OCI-LY7 (cell line): ENCODE results near the gene ORC3. TPM values are rescaled to one million over a fixed set of nuclear protein-coding genes. Genes with fewer than 3 reads are reported as not detected.
"Not testable (repeated sequence)": the region's sequence is repeated elsewhere in the genome, so short reads cannot be mapped to it uniquely, and the experiment has no call there.

Experiments used
- BruUV-seq: library from RNA; stranded (reverse); fragments of 400-500 nt; replicated peaks from 2 replicates; lab custom pipeline; 2021; lab: Mats Ljungman, UMichigan
- CTCF ChIA-PET: fragments of 300-600 bp; sonication (Branson Sonifier 250); formaldehyde crosslinking; loops from one replicate; lab custom pipeline; 2022; ENCODE audit warnings: antibody characterized with exemption; ENCODE audit not compliant: unreplicated experiment; lab: Charles Lee
- POLR2A ChIA-PET: fragments of 300-600 bp; sonication (Branson Sonifier 250); formaldehyde crosslinking; loops from one replicate; lab custom pipeline; 2022; ENCODE audit warnings: antibody characterized with exemption; lab: Charles Lee
- DNase-seq: peaks from one replicate; pipeline ENCODE4 v3.0.0-alpha.2; 2015; ENCODE audit warnings: low spot score
- H2AFZ ChIP-seq: fragments of 200-600 bp; sonication (generic), shearing (Covaris generic); 2 replicates; pipeline ENCODE4 v1.6.1; 2014; ENCODE audit warnings: mild to moderate bottlenecking, antibody characterized with exemption, low read length, moderate library complexity
- H3K27ac ChIP-seq: fragments of 200-600 bp; sonication (generic); 2 replicates; pipeline ENCODE4 v1.5.1; 2014; ENCODE audit warnings: mixed run types, low read depth, mild to moderate bottlenecking, moderate library complexity, low read length, inconsistent platforms; ENCODE audit not compliant: poor library complexity, severe bottlenecking
- H3K36me3 ChIP-seq: fragments of 200-600 bp; sonication (generic); 2 replicates; pipeline ENCODE4 v1.6.1; 2014; ENCODE audit warnings: mild to moderate bottlenecking, antibody characterized with exemption, low read length, moderate library complexity, mixed read lengths; ENCODE audit not compliant: insufficient read depth
- H3K4me1 ChIP-seq: fragments of 200-600 bp; sonication (generic); 2 replicates; pipeline ENCODE4 v1.5.1; 2014; ENCODE audit warnings: mild to moderate bottlenecking, low read length; ENCODE audit not compliant: insufficient read depth, poor library complexity, severe bottlenecking
- H3K4me2 ChIP-seq: fragments of 200-600 bp; sonication (generic); 2 replicates; pipeline ENCODE4 v1.6.1; 2014; ENCODE audit warnings: mild to moderate bottlenecking, low read length
- H3K4me3 ChIP-seq: fragments of 200-600 bp; sonication (generic); 2 replicates; pipeline ENCODE4 v1.5.1; 2014; ENCODE audit warnings: mild to moderate bottlenecking, low read depth, low read length; ENCODE audit not compliant: poor library complexity, severe bottlenecking
- H3K79me2 ChIP-seq: fragments of 200-600 bp; sonication (generic); 2 replicates; pipeline ENCODE4 v1.6.1; 2016; ENCODE audit warnings: low read depth, mild to moderate bottlenecking, low read length, moderate library complexity, mixed read lengths; ENCODE audit not compliant: insufficient read depth
- H3K9me2 ChIP-seq: fragments of 200-600 bp; sonication (generic); 2 replicates; pipeline ENCODE4 v1.6.1; 2016; ENCODE audit warnings: mild to moderate bottlenecking, low read length, mixed read lengths; ENCODE audit not compliant: insufficient read depth
- H3K9me3 ChIP-seq: fragments of 200-600 bp; sonication (generic); 2 replicates; pipeline ENCODE4 v1.6.1; 2014; ENCODE audit warnings: mild to moderate bottlenecking, mixed run types, low read length, mixed read lengths
- H4K20me1 ChIP-seq: fragments of 200-600 bp; sonication (generic); 2 replicates; pipeline ENCODE4 v1.6.1; 2014; ENCODE audit warnings: mild to moderate bottlenecking, antibody characterized with exemption, low read length, moderate library complexity, mixed read lengths; ENCODE audit not compliant: insufficient read depth
- EZH2phosphoT487 ChIP-seq: fragments of 200-600 bp; sonication (generic); IDR thresholded peaks from 2 replicates; pipeline ENCODE4 v1.6.1; 2018; ENCODE audit warnings: low read depth, borderline replicate concordance, mild to moderate bottlenecking, mixed run types, antibody characterized with exemption, low read length, moderate library complexity, mixed read lengths
- intact Hi-C: fragments of 100-400 bp; cut with micrococcal nuclease; formaldehyde crosslinking; loops from one replicate; pipeline ENCODE4 v1.10.0; 2022; ENCODE audit not compliant: unreplicated experiment
- total RNA-seq, 2 experiments: library from RNA; depleted of rRNA in 1 of 2; stranded (reverse); fragments of >200 nt in 1 of 2; shearing (Covaris generic) in 1 of 2; gene quantifications; 2 replicates each; pipeline ENCODE4 v1.2.3, GENCODE V29; 2014 to 2022
- TF ChIP-seq, protein P1 (sequence below): fragments of 200-600 bp; sonication (generic); conservative IDR thresholded peaks from 2 replicates; pipeline ENCODE4 v1.5.1; 2014; ENCODE audit warnings: mild to moderate bottlenecking, antibody characterized with exemption, low read length, moderate library complexity, mixed read lengths

Gene ORC3
- total RNA-seq, 2 experiments from 2014 or later, result 34.8 to 45.0 TPM

DNA sequence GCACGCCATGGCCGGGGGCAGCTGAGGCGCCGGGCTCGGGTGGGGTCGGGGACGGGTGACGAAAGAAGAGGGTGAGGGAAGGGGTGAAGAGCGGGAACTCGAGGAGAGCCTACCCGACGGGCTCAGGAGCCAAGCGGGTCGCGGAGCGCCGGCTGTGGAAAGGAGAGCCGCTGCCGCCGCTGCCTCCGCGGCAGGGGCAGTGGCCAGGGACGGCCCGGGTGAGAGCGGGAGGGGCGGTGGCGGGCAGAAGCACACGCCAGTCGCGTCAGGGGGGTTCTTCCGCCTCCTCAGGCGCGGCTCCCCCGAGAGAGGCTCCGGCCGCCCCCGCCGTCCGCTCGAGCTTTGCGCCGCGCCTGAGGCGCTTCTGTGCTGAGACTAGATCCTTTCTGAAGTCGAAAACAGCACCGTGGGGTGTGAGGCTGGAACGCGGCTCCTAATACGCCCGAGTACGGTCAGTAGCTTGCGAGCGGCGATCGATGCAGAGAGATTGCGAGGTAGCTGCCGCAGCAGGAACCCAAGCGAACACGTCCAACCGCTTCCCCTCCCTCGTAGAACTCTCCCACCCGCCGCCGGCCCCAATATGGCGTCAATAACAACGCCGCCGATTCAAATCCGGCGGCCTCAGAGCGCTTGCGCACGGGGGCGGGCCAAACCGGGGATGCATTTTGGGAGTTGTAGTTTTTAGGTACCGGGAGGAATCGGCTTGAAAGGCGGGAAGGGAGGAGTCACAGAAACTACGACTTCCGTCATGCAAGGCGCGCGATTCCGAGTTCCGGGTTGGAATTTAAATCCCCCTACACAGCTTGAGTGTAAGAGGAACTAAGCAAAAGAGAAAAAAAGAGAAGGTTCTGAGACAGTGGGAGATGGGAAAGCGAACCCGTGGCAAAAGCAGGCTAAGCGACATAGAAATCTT, 112.0 kb downstream of the ORC3 start, which contains the start of gene AKIRIN2:
AKIRIN2 (minus strand) TSS at position 558 of the 913 bp plus-strand sequence; CDS start at position 9, 549 bp downstream.
- Histone ChIP-seq H3K36me3 (peaks cover 46% of the 10 kb centered on the region), H3K4me2 (peak within 1 kb of the TSS; percentile 99), H3K4me3 (peak within 1 kb of the TSS; percentile 94), H3K9me3 (no peaks in the 10 kb centered on the region), H3K79me2 (peaks cover 60% of the 10 kb centered on the region), H3K4me1 (peaks cover 50% of the 10 kb centered on the region), H2AFZ (peak within 1 kb of the TSS; percentile 43; the same call in 1 of the 2 replicates), H3K27ac (peak within 1 kb of the TSS; percentile 89), H4K20me1 (peaks cover 41% of the 10 kb centered on the region), H3K9me2 (no peaks in the 10 kb centered on the region)
- TF ChIP-seq, protein P1, sequence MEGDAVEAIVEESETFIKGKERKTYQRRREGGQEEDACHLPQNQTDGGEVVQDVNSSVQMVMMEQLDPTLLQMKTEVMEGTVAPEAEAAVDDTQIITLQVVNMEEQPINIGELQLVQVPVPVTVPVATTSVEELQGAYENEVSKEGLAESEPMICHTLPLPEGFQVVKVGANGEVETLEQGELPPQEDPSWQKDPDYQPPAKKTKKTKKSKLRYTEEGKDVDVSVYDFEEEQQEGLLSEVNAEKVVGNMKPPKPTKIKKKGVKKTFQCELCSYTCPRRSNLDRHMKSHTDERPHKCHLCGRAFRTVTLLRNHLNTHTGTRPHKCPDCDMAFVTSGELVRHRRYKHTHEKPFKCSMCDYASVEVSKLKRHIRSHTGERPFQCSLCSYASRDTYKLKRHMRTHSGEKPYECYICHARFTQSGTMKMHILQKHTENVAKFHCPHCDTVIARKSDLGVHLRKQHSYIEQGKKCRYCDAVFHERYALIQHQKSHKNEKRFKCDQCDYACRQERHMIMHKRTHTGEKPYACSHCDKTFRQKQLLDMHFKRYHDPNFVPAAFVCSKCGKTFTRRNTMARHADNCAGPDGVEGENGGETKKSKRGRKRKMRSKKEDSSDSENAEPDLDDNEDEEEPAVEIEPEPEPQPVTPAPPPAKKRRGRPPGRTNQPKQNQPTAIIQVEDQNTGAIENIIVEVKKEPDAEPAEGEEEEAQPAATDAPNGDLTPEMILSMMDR, result no peak
- no peak for TF ChIP-seq EZH2phosphoT487
- ChIA-PET POLR2A (interaction anchor here (0.6 to 6.8 kb wide), 25 partner anchors 8 to 929 kb away, joined by 3 to 67 read pairs (median 3); no protein-coding TSS in a partner anchor), CTCF (no interaction called here)
- no TSS peak for BruUV-seq
- peak; percentile 100 for DNase-seq
- intact Hi-C loops, result loop anchor here (1.0 to 5.0 kb wide), 7 partner anchors 53 to 915 kb away; partner anchors contain the start of gene CFAP206

DNA sequence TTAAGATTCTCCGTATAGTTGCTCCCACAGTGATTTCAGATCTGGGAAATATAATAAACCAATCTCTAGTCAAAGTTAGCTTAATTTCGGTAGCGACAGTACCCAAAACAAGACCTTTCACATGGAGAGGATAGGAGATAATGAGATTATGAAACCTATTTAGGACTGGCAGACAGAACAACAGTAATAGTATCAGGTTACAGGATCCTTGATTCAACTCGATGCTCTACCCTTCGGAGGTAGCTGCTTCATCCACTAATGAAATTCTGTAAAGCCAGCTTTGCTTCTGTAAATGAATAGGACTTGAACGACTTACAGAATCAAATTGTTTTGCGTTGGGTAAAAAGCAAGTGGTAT, 112.6 kb downstream of the ORC3 start:
- Histone ChIP-seq H3K4me3 (peak overlapping the region; percentile 94), H4K20me1 (peaks cover 34% of the 10 kb centered on the region), H2AFZ (peak overlapping the region; percentile 43; the same call in 1 of the 2 replicates), H3K9me2 (no peaks in the 10 kb centered on the region), H3K79me2 (peaks cover 53% of the 10 kb centered on the region), H3K4me1 (peaks cover 48% of the 10 kb centered on the region), H3K9me3 (no peaks in the 10 kb centered on the region), H3K27ac (peak overlapping the region; percentile 89), H3K4me2 (peak overlapping the region; percentile 75), H3K36me3 (peaks cover 40% of the 10 kb centered on the region)
- TF ChIP-seq EZH2phosphoT487, result no peak
- TF ChIP-seq, protein P1, result no peak
- intact Hi-C loops, result loop anchor here (1.0 to 5.0 kb wide), 4 partner anchors 53 to 915 kb away; partner anchors contain the start of gene CFAP206
- DNase-seq, result peak; percentile 58
- BruUV-seq, result TSS peak; percentile 82
- ChIA-PET CTCF (interaction anchor here (0.6 kb wide), 1 partner anchor 11 kb away, joined by 3 read pairs; no protein-coding TSS in a partner anchor), POLR2A (interaction anchor here (0.5 to 6.8 kb wide), 27 partner anchors 8 to 1700 kb away, joined by 3 to 67 read pairs (median 3); no protein-coding TSS in a partner anchor)

DNA sequence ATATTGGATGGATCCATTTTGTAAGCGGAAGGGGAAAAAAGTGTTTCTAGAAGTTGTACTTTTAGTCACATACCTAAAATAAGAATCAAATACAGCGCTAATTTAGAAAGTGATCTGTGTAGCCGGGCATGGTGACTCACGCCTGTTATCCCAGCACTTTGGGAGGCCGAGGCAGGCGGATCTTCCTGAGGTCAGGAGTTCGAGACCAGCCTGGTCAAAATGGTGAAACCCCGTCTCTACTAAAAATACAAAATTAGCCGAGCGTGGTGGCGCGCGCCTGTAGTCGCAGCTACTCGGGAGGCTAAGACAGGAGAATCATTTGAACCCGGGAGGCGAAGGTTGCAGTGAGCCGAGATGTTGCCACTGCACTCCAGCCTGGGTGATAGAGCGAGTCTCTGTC, 113.1 kb downstream of the ORC3 start:
- Histone ChIP-seq H3K79me2 (peaks cover 49% of the 10 kb centered on the region), H3K4me2 (peak overlapping the region; percentile 75), H2AFZ (peak overlapping the region; percentile 43; the same call in 1 of the 2 replicates), H4K20me1 (peaks cover 30% of the 10 kb centered on the region), H3K4me1 (peaks cover 43% of the 10 kb centered on the region), H3K4me3 (peak overlapping the region; percentile 94), H3K36me3 (peaks cover 35% of the 10 kb centered on the region), H3K27ac (peak overlapping the region; percentile 89)
- BruUV-seq, DNase-seq, H3K9me3 ChIP-seq, H3K9me2 ChIP-seq: not testable (repeated sequence)
- ChIA-PET CTCF (interaction anchor here (0.6 kb wide), 1 partner anchor 11 kb away, joined by 3 read pairs; no protein-coding TSS in a partner anchor), POLR2A (interaction anchor here (0.5 to 6.8 kb wide), 16 partner anchors 9 to 1699 kb away, joined by 3 to 67 read pairs (median 4); no protein-coding TSS in a partner anchor)
- intact Hi-C loops, result loop anchor here (5.0 kb wide), 3 partner anchors 296 to 914 kb away; partner anchors contain the start of gene CFAP206
